ENCODE results near the gene EHBP1.

GRCh38 chr2:62733546-62733945, 28.0 kb downstream of the EHBP1 start:
- TF ChIP-seq CTCF (IDR thresholded peaks at IDR 0.05) (no peak), POLR2A (IDR thresholded peaks at IDR 0.05) (no peak), EP300 (IDR thresholded peaks at IDR 0.05) (no peak), POLR2AphosphoS5 (IDR thresholded peaks at IDR 0.05) (no peak)

Data from suprapubic skin (tissue), 4 donors.